ENCODE results near the gene CEP170B.

- TF ChIP-seq CTCF (IDR thresholded peaks at IDR 0.05; ENCODE audit: extremely low read depth in 1 of 2, insufficient read depth in 1 of 2, low read depth in 1 of 2, low read length in 2 of 2) (no peak), EZH2 (IDR thresholded peaks at IDR 0.05; ENCODE audit: borderline replicate concordance, low read depth, low read length, severe bottlenecking) (no peak), POLR2A (IDR thresholded peaks at IDR 0.05; ENCODE audit: low read depth, low read length) (no peak), MAX (IDR thresholded peaks at IDR 0.05; ENCODE audit: insufficient read depth, insufficient read length) (no peak), FOS (IDR thresholded peaks at IDR 0.05; ENCODE audit: borderline replicate concordance, insufficient read depth, low read length) (no peak), GATA2 (IDR thresholded peaks at IDR 0.05; ENCODE audit: insufficient read depth, insufficient read length, low read depth, low read length) (no peak)
Observed at GRCh38 chr14:104935955-104936354, 70.9 kb downstream of the CEP170B start.
